Neutrophil (primary cell): ENCODE data around the gene VPS50.
"Not testable (repeated sequence)": the region's sequence is repeated elsewhere in the genome, so short reads cannot be mapped to it uniquely, and the experiment has no call there.

Source experiments
- H3K27ac ChIP-seq: fragments of 200-600 bp; sonication (generic); 2 replicates; pipeline ENCODE4 v1.5.1; 2016; ENCODE audit warnings: mild to moderate bottlenecking, moderate library complexity
- H3K27me3 ChIP-seq: fragments of 200-600 bp; sonication (generic); 2 replicates; pipeline ENCODE4 v1.6.0; 2016; ENCODE audit warnings: mild to moderate bottlenecking
- H3K36me3 ChIP-seq: fragments of 200-600 bp; sonication (generic); 2 replicates; pipeline ENCODE4 v1.5.1; 2017
- H3K4me1 ChIP-seq, 2 experiments: fragments of 200-600 bp in 1 of 2; sonication (generic) in 1 of 2; 1 replicate in 1 of 2; 2 replicates in 1 of 2; pipeline versions ENCODE4 v1.5.1 to v1.6.1; 2013 to 2016; ENCODE audit warnings: low read depth in 1 of 2, low read length in 1 of 2, mild to moderate bottlenecking in 1 of 2, moderate library complexity in 1 of 2; ENCODE audit not compliant: control insufficient read depth in 1 of 2, insufficient read depth in 1 of 2
- H3K4me3 ChIP-seq, 2 experiments: fragments of 200-600 bp in 1 of 2; sonication (generic) in 1 of 2; 1 replicate in 1 of 2; 2 replicates in 1 of 2; pipeline ENCODE4 v1.5.1; 2013 to 2016; ENCODE audit warnings: low read depth in 1 of 2, low read length in 1 of 2, mild to moderate bottlenecking in 1 of 2, moderate library complexity in 1 of 2
- H3K9me3 ChIP-seq: fragments of 200-600 bp; sonication (generic); 2 replicates; pipeline ENCODE4 v1.5.1; 2016
- TF ChIP-seq, protein P1 (sequence below): fragments of 200-600 bp; sonication (generic); IDR thresholded peaks from 2 replicates; pipeline ENCODE4 v1.5.1; 2016; ENCODE audit warnings: antibody characterized with exemption

VPS50 gene

DNA sequence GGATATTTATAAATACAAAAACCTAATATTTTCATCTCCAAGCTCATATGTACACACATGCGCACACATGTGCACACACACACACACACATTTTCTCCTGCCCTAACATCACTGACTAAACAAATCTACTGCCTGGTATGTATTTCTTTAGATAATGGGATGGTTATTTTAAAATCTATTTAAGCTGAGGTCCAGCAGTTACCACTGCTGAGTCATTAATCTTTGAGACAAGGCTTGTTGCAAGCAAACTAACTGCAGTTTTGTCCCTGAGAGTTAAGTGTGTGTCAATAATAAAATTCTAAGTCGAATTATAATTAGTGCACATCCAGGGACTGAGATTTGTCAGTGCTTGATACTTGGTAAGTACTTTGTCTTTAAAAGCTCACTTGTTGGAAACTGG is 135.1 kb downstream of the VPS50 start:
- Histone ChIP-seq H3K27ac (no peak overlapping the region), H3K36me3 (no peaks in the 10 kb centered on the region), H3K4me3 (no peak overlapping the region), H3K4me1 (no peaks in the 10 kb centered on the region), H3K27me3 (no peaks in the 10 kb centered on the region), H3K9me3 (no peaks in the 10 kb centered on the region)
- TF ChIP-seq, protein P1, sequence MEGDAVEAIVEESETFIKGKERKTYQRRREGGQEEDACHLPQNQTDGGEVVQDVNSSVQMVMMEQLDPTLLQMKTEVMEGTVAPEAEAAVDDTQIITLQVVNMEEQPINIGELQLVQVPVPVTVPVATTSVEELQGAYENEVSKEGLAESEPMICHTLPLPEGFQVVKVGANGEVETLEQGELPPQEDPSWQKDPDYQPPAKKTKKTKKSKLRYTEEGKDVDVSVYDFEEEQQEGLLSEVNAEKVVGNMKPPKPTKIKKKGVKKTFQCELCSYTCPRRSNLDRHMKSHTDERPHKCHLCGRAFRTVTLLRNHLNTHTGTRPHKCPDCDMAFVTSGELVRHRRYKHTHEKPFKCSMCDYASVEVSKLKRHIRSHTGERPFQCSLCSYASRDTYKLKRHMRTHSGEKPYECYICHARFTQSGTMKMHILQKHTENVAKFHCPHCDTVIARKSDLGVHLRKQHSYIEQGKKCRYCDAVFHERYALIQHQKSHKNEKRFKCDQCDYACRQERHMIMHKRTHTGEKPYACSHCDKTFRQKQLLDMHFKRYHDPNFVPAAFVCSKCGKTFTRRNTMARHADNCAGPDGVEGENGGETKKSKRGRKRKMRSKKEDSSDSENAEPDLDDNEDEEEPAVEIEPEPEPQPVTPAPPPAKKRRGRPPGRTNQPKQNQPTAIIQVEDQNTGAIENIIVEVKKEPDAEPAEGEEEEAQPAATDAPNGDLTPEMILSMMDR = no peak

- H3K36me3 ChIP-seq, H3K4me1 ChIP-seq, H3K9me3 ChIP-seq, H3K27me3 ChIP-seq, H3K27ac ChIP-seq, H3K4me3 ChIP-seq: not testable (repeated sequence)
Measured at GRCh38 chr7:93370937-93371336, 138.8 kb downstream of the VPS50 start.

GRCh38 chr7:93373537-93373936 is 141.4 kb downstream of the VPS50 start:
- no peaks in the 10 kb centered on the region for H3K4me1 ChIP-seq
- TF ChIP-seq, protein P1 = no peak

GRCh38 chr7:93374345-93374940 is 142.3 kb downstream of the VPS50 start:
- H3K27ac ChIP-seq = no peak overlapping the region
- no peak overlapping the region for H3K4me3 ChIP-seq
- no peaks in the 10 kb centered on the region for H3K4me1 ChIP-seq
- H3K9me3 ChIP-seq = no peaks in the 10 kb centered on the region
- no peaks in the 10 kb centered on the region for H3K27me3 ChIP-seq
- TF ChIP-seq, protein P1 = no peak
- H3K36me3 ChIP-seq = no peaks in the 10 kb centered on the region

More at GRCh38 chr7:93373537-93373936, 141.4 kb downstream of the VPS50 start:
- Histone ChIP-seq H3K4me3 (no peak overlapping the region), H3K36me3 (no peaks in the 10 kb centered on the region), H3K27ac (no peak overlapping the region), H3K27me3 (no peaks in the 10 kb centered on the region), H3K9me3 (no peaks in the 10 kb centered on the region)

- H3K9me3 ChIP-seq = no peaks in the 10 kb centered on the region
- H3K4me1 ChIP-seq = no peaks in the 10 kb centered on the region
- H3K27ac ChIP-seq = no peak overlapping the region
- no peak overlapping the region for H3K4me3 ChIP-seq
- TF ChIP-seq, protein P1 = no peak
- no peaks in the 10 kb centered on the region for H3K27me3 ChIP-seq
- H3K36me3 ChIP-seq = no peaks in the 10 kb centered on the region
Measured at GRCh38 chr7:93375603-93376002, 143.4 kb downstream of the VPS50 start.

- Histone ChIP-seq H3K27me3 (no peaks in the 10 kb centered on the region), H3K4me3 (no peak overlapping the region), H3K27ac (no peak overlapping the region), H3K36me3 (no peaks in the 10 kb centered on the region), H3K4me1 (no peaks in the 10 kb centered on the region), H3K9me3 (no peaks in the 10 kb centered on the region)
- TF ChIP-seq, protein P1 = no peak
Measured at GRCh38 chr7:93378131-93378760, 146.1 kb downstream of the VPS50 start.
